NCI-H2227 (cell line): ENCODE results near the gene PPP5C.
A peak's percentile ranks its signal among the peaks of the same experiment; 100 is the strongest.
"Not testable (repeated sequence)": the region's sequence is repeated elsewhere in the genome, so short reads cannot be mapped to it uniquely, and the experiment has no call there.

Experiments used
- DNase-seq: peaks from one replicate; lab custom pipeline; 2025; ENCODE audit not compliant: unreplicated experiment; lab: John Stamatoyannopoulos, UW

The PPP5C gene

GRCh38 chr19:46346821-46347571 is at the start of gene PPP5C:
Gene PPP5C (plus strand): TSS chr19:46347087. CDS start chr19:46347097, 10 bp downstream.
- peak; percentile 93 for DNase-seq

GRCh38 chr19:46297700-46298478 is 49.0 kb upstream of the PPP5C start:
- DNase-seq, result peak; percentile 35

- no peak for DNase-seq
Measured at GRCh38 chr19:46298479-46299003, 48.3 kb upstream of the PPP5C start.

- DNase-seq, result peak; percentile 90
Measured at GRCh38 chr19:46299004-46299509, 47.8 kb upstream of the PPP5C start.

- no peak for DNase-seq
Measured at GRCh38 chr19:46299695-46300094, 47.2 kb upstream of the PPP5C start.

GRCh38 chr19:46303322-46303690 is 43.6 kb upstream of the PPP5C start:
- DNase-seq, result no peak

- DNase-seq, result no peak
Measured at GRCh38 chr19:46303691-46304397, 43.0 kb upstream of the PPP5C start.

- no peak for DNase-seq
Measured at GRCh38 chr19:46306501-46306900, 40.4 kb upstream of the PPP5C start.

- no peak for DNase-seq
Measured at GRCh38 chr19:46308510-46308909, 38.4 kb upstream of the PPP5C start.

- DNase-seq, result no peak
Measured at GRCh38 chr19:46309056-46309455, 37.8 kb upstream of the PPP5C start.

GRCh38 chr19:46311444-46311843 is 35.4 kb upstream of the PPP5C start:
- no peak for DNase-seq

- not testable (repeated sequence) for DNase-seq
Measured at GRCh38 chr19:46313540-46314469, 33.1 kb upstream of the PPP5C start.

GRCh38 chr19:46317339-46317738 is 29.5 kb upstream of the PPP5C start:
- DNase-seq, result no peak

- no peak for DNase-seq
Measured at GRCh38 chr19:46319613-46320012, 27.3 kb upstream of the PPP5C start.

GRCh38 chr19:46320559-46320958 is 26.3 kb upstream of the PPP5C start:
- no peak for DNase-seq

- no peak for DNase-seq
Measured at GRCh38 chr19:46321653-46322052, 25.2 kb upstream of the PPP5C start.

GRCh38 chr19:46323227-46323626 is 23.7 kb upstream of the PPP5C start:
- DNase-seq, result not testable (repeated sequence)

- DNase-seq, result no peak
Measured at GRCh38 chr19:46324277-46324676, 22.6 kb upstream of the PPP5C start.

GRCh38 chr19:46326608-46327007 is 20.3 kb upstream of the PPP5C start:
- no peak for DNase-seq

GRCh38 chr19:46328079-46328478 is 18.8 kb upstream of the PPP5C start:
- DNase-seq, result no peak
